Activated CD8-positive, alpha-beta memory T cell treated with anti-CD3 and anti-CD28 coated beads, Interleukin-2, amount 50 U/mL, for 4 hours (primary cell): ENCODE measurements around the gene RNU1-4.
"Not testable (repeated sequence)": the region's sequence is repeated elsewhere in the genome, so short reads cannot be mapped to it uniquely, and the experiment has no call there.

ENCODE experiments used
- DNase-seq: peaks from one replicate; pipeline ENCODE4 v3.0.0-alpha.2; 2020

The RNU1-4 gene

DNA sequence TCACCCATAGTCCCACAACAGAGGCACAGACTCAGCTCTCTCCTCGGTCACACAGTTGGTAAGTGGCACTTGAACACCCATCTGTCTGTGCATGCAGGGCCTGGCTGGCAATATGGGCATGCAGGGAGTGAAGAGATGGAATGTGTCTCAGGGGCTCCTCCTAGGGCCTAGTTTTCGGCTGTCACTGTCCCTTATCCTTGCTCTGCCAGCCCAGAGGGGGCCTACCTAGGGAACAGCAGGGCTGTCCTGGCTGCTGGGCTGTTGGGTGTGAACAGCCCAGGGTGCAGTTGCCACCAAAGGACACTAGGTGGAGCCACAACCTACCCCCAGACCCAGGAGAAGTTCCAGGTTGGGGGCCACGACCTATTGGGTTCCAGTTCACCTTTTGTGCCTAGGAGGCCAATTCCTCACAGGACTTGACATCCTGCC is 30.6 kb upstream of the RNU1-4 start:
- DNase-seq = peak; percentile 55

DNA sequence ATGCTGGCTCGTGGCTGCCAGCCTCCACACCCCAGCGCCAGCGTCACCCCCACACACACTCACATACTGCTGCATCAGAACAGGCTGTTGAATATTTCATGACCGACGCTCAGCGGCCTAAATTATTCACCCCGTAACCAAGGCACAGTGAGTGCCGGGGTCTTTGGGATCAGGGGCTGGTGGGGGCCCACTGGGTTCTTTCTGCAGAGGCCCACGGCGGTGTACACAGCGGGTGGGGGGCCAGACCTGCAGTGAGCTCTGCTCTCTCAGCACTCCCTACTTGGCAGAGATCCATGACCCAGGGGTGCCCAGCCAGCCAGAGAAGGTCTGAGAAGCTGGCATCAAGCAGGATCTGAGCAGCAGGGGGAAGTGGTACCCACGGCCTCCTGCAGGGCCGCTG is 29.7 kb upstream of the RNU1-4 start:
- DNase-seq = not testable (repeated sequence)

DNA sequence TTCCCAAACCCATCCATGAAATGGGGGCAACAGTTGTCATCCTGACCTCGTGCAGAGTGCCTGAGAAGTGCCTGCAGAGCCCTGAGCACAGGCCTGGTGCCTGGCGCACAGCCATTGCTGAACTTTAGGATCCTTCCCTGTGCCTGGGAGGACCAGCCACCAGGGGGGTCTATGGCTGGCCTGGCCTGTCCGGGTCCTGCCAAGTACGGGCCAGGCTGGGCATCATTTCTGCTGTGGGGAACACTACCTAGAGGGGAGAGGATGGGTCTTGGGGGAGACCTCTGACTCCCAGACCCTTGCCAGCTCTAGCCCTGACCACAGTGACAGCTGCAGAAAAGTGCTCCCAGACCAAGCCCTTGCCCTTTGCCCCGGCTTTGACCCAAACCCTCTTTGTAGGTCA is 28.2 kb upstream of the RNU1-4 start:
- DNase-seq = not testable (repeated sequence)

DNA sequence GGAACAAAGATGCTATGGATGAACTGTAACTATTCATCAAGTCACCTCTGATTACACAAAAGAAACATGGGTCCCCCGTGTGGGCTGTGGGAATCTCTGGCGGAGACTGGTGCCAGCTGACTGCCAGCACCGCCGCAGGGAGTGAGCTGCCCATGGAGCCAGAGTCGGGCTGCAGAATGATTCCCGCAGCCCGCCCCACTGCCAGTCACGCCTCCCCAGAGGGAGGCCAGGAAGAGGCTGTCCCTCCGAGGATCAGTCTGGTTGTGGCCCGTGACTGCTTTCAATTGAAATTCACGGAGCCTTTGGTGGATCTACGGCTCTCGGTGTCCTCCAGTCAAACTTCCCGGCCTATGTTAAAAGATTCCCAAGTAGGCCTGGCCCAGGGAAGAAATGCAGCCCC is 27.7 kb upstream of the RNU1-4 start:
- not testable (repeated sequence) for DNase-seq

DNA sequence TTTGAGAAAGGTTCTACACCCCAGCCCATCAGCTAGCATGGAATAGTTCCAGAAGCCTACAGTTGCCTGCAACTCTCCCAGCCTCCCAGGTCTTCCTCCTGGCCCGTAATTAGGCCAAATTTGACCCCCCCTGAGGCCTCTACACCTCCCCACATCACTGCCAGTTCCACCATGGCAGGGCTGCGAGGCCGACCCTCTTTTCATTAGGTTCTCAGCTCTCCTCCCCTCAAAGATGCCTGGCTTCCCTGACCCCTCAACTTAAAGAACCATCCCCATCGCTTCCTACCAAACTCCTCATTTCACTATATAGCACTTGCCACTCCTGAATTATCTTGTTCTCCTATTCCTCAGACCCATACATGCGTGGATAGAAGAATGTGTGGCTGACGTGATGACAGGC is 27.3 kb upstream of the RNU1-4 start:
- not testable (repeated sequence) for DNase-seq

DNA sequence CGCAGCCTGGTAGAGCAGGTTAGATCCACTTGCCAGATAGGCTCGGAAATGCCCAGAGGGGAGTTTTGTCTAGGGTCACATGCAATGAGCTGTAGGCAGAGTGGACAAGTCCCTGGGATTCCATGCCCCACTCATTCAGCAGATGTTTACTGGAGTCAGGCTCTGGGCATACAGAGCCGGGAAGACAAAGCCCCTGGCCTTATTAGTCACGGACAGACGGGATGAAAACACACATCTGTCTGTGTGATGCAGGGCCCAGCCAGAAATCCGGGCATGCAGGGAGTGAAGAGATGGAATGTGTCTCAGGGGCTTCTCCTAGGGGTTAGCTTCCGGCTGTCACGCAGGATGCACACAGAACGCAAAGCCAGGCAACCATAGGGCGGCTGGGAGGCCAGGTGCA is 26.8 kb upstream of the RNU1-4 start:
- DNase-seq = not testable (repeated sequence)

DNA sequence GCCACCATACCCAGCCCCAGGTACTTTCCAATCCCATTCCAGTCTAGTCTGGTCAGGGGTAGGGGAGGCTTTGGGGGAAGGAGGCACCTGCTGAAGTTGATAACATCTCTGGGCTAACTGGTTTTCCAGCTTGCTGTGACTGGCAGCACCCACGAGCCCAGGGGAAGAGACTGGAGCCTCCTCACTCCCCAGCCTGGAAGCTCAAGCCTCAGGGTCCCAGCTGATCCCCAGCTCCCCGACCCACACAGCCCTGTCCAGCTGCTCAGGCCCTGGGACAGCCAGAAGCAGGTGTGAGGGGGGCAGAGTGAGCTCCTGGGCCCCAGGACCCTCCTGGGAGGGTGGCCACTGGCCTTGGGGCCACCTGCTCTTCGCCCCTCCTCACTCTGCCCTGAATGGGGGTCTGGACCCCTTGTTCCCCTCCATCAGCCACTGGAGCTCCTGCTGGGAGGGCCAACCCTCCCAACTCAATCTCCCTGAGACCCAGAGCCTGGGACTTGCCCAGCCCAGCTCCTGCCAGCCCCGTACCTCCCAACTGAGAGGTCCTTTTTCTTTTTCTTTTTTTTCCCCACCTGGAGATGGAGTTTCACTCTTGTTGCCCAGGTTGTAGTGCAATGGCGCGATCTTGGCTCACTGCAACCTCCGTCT is 23.5 kb upstream of the RNU1-4 start:
- DNase-seq = no peak

DNA sequence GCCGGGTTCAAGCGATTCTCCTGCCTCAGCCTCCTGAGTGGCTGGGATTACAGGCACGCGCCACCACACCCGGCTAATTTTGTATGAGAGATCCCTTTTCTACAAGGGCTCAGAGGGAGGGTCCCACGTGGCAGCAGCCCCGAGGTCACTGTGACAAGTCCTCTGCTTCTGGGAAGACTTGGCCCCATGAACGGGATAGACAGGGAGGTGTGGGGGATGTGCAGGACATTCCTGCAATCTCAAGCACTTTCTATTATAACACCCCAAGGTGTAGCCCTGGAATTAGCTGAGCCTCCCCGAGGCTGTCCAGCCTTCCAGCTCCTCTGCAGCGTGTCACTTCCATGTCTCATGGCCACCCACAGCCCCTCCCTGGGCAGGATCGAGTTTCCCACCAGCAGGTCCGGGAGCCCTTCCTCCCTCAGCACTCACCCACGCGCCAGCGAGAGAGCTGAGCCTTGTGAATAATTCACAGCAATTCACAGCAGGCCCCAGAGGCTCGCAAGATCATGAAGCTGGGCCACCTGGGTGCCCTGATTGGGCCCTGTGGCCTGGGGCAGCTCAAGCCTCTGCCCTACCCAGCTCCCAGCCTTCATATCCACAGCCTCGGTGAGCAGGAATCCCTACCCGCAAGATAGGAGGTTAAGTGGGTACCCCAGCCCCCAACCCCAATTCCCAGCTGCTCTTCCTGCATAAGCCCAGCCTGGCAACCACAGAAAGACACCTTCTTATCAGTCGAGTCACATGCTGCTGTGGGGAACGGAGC is 22.8 kb upstream of the RNU1-4 start:
- DNase-seq = peak; percentile 15

DNA sequence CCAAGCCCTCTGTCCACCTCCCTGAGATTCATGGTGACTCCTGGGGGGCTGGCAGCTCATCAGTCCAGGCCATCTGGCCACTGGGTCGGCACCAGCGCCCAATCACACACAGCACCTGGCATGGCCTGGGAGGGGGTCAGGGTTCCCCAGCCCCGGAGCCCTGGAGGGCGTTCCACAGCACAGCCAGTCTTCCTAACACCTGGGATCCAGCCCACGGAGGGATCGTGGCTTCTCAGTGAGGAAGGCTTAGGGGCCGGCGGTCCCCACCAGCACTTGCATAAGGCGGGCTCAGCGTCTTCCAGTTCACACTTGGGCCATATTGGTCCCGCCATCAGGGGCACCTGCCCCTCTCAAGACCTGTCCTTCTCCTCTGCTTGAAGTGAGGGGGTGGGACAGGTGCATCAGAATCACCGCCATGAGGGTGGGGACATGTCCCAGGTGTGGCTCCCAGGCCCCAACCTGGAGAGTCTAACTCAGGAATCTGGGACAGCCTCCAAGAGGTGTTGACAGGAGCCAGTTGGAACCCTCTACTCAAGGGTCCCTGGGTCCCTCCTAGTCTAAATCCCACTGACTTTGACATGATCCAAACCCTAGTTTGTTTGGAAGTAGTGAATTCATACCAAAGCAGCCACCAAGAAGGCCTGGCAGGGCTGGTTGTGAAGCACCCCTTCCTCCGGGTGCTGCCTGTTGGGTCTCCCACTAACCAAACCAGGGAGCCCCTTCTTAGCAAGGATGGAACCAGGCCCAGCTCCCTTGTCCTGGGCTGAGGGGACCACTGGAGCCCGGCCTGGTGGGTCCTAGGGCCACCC is 22.0 kb upstream of the RNU1-4 start:
- not testable (repeated sequence) for DNase-seq

DNA sequence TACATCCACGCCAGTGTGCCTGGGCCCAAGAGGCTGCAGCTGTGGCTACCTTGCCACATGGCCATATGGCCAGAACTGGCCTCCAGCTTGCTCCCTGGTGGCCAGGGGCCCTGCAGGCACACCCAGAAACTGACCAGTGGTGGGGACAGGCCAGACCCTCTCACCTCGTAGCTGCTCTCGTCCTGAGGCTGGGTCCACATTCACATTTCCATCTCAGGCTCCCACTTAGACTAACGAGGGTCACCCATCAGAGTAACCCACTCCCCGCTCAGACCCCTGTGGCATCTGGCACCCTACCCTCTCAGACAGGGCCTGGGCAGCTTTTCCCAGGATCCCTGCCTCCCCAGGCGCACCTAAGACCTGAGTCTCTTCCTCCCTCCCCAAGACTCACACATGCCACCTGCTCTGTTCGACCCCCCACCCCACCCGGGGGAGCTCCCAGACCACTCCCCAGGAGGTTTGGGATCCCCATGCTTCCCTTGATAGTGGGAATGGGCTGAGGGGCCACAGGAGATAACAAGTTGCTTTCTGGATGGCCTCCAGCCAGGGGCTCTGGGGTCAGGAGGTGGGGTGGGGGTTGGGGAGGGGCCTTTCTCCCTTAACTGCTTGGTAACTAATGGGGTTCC is 21.3 kb upstream of the RNU1-4 start:
- no peak for DNase-seq

DNA sequence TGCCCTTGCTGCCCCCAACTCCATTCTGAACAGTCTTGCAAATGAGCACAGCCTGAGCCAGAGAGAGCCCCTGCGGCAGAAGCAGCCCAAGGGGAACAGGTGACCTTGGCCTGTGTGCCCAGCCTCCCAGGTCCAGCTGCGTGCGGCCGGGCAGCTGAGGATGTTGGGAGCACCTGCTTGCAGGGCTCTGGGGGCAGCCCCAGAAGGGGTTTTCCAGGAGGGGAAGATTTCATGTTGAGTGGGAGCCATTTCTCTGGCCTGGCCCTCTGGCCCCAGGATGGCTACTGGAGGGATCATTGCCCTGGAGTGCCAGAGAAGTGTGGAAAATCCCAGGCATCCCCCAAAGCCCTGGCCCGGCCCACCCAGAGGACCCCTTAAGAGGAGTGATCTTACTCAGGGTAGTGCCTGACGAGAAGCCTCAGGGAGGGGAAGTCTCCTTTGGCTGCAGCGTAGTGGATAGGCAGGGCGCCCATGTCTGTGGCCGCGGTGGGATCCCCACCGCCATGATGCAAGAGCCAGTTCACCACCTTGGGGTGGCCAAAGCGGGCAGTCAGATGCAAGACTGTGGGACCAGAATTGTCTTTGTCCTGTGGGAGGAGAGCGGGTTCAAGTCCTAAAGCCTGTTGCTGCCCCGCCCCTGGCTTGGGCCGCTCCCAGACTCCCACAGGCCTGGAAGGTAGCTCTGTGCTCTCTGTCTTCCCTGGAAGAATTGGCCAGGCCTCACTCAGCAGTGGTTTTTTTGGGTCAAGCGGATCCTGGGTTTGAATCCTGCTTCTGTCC is 20.6 kb upstream of the RNU1-4 start:
- DNase-seq = no peak

DNA sequence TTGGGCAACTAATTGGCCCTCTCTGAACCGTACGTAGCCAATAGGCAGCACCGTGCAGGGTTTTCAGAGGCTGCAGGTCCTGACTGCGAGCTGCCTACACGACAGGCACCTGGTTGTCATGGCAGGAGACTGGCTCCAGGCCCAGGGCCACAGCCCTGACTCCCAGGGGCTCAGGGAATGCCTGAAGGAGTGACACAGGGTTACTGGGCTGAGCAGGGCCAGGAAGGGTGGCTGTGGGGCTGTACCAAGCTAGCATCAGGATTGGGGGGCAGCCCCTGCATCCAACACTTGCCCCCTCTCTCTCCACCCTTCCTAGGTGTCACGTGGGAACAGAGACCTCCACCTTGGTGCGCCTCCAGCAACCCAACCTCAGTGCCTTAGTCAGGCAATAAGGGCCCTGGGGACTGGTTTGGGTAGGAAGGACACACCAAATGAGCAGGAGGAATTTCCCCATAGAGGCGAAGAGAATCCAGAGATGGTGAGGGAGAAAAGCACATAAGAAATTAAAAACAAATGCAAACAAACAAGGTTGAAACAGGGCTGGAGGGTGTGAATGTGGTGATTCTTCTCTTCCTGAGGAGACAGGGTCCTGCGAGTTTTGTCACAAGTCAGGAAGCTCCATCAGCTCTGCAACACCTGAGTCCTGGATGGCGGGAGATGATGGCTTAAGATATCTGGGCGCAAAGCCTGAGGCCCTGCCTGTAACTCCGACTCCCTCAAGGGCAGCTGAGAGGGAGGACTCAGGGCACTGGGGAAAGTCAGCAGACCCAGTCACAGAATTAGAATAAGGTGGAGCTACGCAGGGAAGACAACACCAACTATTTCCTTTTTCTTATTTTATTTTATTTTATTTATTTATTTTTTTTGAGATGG is 19.7 kb upstream of the RNU1-4 start:
- no peak for DNase-seq

DNA sequence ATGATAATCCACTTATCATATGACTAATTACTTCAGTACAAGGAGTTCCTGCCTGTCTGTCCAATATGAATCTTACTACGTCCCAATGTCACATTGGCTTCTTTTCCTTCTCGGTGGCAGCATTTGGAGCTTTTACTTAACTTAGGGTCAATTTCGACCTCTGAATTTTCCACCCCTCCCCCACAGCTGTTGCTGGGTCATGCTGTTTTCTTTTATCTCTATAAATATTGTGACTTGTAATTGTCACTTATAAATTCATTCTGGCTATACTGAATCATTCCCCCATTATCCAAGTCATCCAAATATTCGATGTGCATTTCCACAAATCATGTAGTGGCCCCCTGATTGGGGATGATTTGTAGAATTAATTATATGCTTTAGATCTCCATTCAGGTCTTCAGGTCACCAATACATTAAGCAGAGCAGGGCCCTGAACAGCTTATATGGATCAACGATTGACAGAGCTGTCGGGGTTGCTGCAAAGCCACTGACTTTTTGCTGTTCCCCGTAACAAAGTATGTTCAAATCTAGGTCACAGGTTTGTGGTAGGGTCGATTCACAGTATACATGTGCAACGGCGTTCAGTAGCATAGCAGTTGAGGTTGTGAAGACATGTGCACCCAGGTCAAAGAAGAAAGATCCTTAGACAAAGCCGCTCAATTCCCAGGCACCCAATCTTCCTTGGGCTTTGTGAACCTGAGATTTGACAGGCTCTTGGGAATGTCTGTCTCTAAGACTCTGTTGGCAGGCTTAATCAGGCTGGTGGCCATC is 18.3 kb upstream of the RNU1-4 start:
- DNase-seq = no peak

DNA sequence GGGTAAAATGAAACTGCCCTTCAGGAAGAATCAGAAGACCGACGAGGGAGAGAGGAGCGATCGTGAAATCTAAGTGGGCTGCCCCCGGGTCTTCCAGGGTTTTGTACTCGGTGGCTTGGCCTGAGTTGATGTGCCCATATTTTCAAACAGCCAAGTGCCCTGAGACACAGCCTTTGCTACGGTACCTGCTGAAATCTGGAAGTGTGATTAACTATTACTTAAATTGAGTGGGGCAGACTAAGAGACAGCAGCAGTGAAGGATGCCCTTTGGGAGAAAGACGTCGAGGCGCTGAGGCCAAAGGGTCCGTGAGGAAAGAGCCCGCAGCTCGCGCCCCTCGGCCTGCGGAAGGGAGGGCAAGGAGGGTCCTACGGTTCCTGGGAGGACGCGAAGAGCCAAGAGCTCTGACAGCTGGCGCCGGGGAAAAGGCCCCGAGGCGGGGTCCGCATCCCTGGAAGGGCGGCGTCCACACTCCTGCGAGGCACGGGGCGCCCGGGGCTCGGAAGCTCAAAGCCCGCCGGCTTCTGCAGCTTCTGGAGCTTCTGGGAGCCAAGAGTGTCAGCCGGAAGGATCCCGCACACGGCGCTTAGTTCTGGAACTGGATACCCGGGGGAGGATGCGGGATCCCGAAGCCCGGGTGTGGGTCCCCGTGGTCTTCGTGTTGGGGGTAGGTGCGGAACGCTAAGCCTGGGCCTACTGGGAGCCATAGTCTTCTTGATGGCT is 15.4 kb upstream of the RNU1-4 start:
- no peak for DNase-seq

DNA sequence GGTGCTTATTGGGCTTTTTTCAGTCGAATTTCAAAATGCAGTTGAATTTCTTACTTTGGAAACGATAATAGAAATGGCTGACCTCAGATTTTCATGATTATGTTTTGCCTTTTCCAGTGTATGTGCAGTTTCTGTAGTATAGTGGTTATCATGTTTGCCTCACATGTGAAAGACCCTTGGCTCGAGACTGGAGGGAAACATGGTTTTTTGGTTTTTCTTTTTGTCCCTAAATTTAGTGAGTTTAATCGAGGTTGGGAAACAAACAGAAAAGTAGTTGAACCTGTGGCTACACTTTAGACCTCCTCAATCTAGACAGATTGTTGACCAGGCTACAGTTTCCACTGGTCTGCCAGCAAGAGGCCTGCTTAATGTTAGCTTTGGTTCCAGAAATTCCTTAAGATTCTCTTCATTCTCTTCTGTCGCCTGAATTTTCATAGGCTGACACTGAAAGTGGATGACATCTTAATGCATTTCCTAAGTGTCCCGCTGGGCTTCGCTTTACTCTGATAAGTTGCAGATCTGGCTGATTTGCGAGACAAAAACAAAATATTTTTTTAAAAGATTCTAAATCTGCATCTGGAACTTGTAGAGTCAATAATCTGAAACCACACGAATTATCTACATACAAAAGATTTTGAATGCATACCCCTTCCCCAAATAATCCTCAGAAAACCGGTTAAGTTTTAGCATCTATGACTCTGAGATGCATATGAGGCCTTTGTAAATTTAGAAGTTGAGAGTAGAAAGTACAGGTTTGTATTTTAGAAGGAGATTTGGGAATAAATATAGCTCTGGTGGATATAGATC is 14.7 kb upstream of the RNU1-4 start:
- DNase-seq = not testable (repeated sequence)

DNA sequence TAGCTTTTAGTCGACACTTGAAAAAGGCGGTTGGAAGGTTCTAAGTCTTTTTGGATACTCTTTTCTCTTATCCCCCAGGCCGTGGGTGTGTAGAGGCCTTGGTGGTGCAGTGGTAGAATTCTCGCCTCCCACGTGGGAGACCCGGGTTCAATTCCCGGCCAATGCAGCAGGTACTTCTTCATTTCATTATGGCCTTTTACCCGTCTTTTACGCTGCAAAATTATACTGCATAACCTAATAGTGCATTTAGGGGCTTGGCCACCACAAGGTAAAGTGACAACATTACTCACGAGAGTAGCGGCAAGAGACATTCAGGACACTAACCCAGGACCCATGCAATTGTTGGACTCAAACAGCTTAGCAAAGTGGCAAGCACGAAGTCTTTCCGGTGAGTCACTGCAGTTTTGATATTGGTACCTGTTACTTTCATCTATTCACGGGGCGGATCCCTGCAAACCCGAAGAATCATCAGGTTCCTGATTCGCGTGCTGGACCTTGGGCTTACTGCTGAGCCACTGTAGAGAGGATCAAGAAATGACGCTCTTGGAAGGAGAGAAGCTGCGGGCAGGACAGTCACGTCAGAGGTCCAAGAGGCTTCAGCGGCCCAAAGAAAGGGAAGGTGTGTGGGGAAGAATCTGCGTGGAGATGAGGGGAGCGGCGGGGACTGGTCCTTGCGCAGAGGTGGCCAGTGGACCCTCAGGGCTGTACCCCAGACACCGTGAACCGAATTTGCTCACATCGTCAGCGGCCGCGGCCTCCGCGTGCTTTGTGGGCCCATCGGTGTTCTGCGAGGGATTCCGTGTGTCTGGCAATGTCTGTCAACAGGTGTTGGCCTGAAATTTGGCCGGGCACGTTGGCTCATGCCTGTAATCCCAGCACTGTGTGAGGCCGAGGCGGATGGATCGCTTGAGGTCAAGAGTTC is 12.9 kb upstream of the RNU1-4 start:
- peak; percentile 30 for DNase-seq

DNA sequence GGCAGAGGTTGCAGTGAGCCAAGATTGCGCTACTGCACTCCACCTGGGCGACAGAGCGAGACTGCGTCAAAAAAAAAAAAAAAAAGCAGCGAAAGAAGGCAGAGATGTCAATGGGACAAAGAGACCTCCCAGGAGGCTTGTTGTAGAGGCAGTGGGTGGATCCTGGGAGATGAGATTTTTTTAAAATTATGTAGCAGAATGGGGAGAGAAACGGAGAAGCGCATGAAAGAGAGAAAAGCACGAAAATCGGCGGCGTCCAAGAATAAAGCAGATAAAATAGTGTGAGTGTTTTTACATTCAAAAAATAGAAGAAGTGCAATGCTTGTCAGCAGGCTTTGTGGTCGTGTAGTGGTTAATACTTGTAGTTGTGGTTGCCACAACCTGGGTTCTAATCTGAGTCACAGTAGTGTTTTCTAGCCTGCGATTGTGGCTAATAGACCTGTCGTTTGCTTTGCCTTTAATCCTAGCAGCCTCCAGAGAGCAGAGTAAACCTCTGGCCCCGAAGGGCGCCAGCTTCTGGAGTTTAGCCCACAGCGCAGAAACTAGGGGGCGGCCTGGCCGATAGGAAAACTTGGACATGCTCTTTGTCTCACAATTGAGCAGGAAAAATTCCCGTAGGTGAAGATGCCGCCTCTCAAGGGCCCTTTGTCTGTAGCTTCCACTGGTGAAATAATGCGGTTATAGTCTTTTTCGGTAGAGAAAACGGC is 11.9 kb upstream of the RNU1-4 start:
- DNase-seq = not testable (repeated sequence)
